Aorta (tissue), 5 donors: ENCODE measurements around the gene PIAS1. TPM values are rescaled to one million over a fixed set of nuclear protein-coding genes. Genes with fewer than 3 reads are reported as not detected.

ENCODE experiments used
- ATAC-seq: fragments of 200-7000 bp; cut with Tn5 transposase; one replicate; pipeline ENCODE4 v1.9.1; 2022; ENCODE audit warnings: moderate library complexity; ENCODE audit not compliant: low FRiP score
- DNase-seq, 2 donors: peaks; one replicate each; pipeline ENCODE4 v3.0.0-alpha.2; 2020
- H3K27ac ChIP-seq, 2 donors: one replicate each; pipeline ENCODE4 v1.5.1; 2013; ENCODE audit warnings: low read length in 2 of 2, mild to moderate bottlenecking in 2 of 2, moderate library complexity in 2 of 2, control low read depth in 1 of 2, inconsistent platforms in 1 of 2, low read depth in 1 of 2
- H3K27me3 ChIP-seq, 2 donors: one replicate each; pipeline ENCODE4 v1.6.1; 2013; ENCODE audit warnings: control low read depth in 1 of 2, low read length in 1 of 2, mild to moderate bottlenecking in 1 of 2, moderate library complexity in 1 of 2; ENCODE audit not compliant: insufficient read depth in 2 of 2, control insufficient read depth in 1 of 2
- H3K36me3 ChIP-seq, 2 donors: one replicate each; pipeline ENCODE4 v1.6.1; 2013; ENCODE audit warnings: control low read depth in 1 of 2, low read length in 1 of 2, mild to moderate bottlenecking in 1 of 2; ENCODE audit not compliant: insufficient read depth in 2 of 2, control insufficient read depth in 1 of 2
- H3K4me1 ChIP-seq, 2 donors: one replicate each; pipeline ENCODE4 v1.6.1; 2013; ENCODE audit warnings: low read length in 2 of 2, control low read depth in 1 of 2, mild to moderate bottlenecking in 1 of 2, moderate library complexity in 1 of 2; ENCODE audit not compliant: insufficient read depth in 2 of 2, control insufficient read depth in 1 of 2
- H3K4me3 ChIP-seq, 2 donors: one replicate each; pipeline ENCODE4 v1.5.1; 2013; ENCODE audit warnings: low read length in 2 of 2, control low read depth in 1 of 2, mild to moderate bottlenecking in 1 of 2
- H3K9me3 ChIP-seq: one replicate; pipeline ENCODE4 v1.6.1; 2013; ENCODE audit warnings: mild to moderate bottlenecking, low read length; ENCODE audit not compliant: control insufficient read depth
- WGBS, 2 donors: extraction: QIAGEN DNeasy Blood & Tissue Kit; methylation state at CpG; one replicate each; pipeline ENCODE4 v1.1.7; 2013; 5-methylcytosine and 5-hydroxymethylcytosine counted together
- intact Hi-C, 2 donors: fragments of 100-400 bp; cut with DNase I; formaldehyde crosslinking; loops; one replicate each; pipeline versions ENCODE4 v1.14.2 to v1.15.0; 2022
- polyA plus RNA-seq, 2 donors: library from polyadenylated mRNA; stranded (reverse); fragments of 200-250 nt; gene quantifications; one replicate each; pipeline ENCODE4 v1.2.3, GENCODE V29; 2013
- total RNA-seq, 2 donors: library from RNA; stranded (reverse); fragmentation: NEBNext Ultra II Directional; extraction: Animal tissue kit (Norgen Biotek cat#: 25700); gene quantifications; one replicate each; pipeline ENCODE4 v1.2.1, GENCODE V29; 2021
- donor health status: healthy with polysubstance abuse.
- donor health status: Bipolar disorder and iron deficiency.
- donor health status: DM: no; HTN: no; CAD: no.
- donor health status: DM: no; HTN: no; CAD: no.
- donor health status: DM: yes; HTN: yes; CAD: no.

Gene PIAS1
- total and polyA plus RNA-seq, 4 donors: 7.0 to 62.9 (median 28.5) TPM

- no peaks in the 10 kb centered on the region for H3K9me3 ChIP-seq
- ATAC-seq (no peak), DNase-seq (no peak)
- peak overlapping the region in 1 of 2 donors; percentile 18 for H3K4me3 ChIP-seq
- H3K4me1 ChIP-seq: peaks cover 2 to 8% of the 10 kb centered on the region in 2 donors
- no peak overlapping the region for H3K27ac ChIP-seq
- H3K27me3 ChIP-seq: no peaks in the 10 kb centered on the region
- intact Hi-C loops: no loop called here
- H3K36me3 ChIP-seq: no peaks in the 10 kb centered on the region
These were observed 53.0 kb downstream of the PIAS1 start for GRCh38 chr15:68107142-68107541.

DNA sequence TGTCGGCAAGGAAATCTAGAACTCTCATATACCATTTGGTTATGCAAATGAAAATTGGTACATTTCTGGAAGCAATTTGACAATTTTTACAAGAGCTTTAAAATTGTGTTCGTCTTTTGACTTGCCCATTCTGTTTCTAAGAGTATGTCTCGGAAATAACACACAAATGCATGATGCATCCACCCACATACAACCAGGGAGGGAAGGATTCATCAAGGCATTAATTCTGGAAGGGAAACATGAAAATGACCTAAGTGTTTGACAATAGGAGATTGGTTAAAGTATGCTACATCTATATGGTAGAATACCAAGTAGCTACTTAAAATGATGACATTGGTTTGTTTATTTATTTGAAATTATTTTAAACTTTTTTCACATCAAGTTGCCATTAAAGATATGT lies 58.6 kb downstream of the PIAS1 start:
- 63 to 64% methylated on average over 3 of the region's 3 CpGs for WGBS, 2 donors
- Histone ChIP-seq H3K27me3 (no peaks in the 10 kb centered on the region), H3K27ac (no peak overlapping the region), H3K9me3 (no peaks in the 10 kb centered on the region), H3K4me3 (no peak overlapping the region), H3K4me1 (peaks cover 0 to 2% of the 10 kb centered on the region in 2 donors), H3K36me3 (no peaks in the 10 kb centered on the region)
- intact Hi-C loops: no loop called here
- DNase-seq (no peak), ATAC-seq (no peak)

- Histone ChIP-seq H3K27ac (no peak overlapping the region), H3K4me1 (peaks cover 0 to 2% of the 10 kb centered on the region in 2 donors), H3K27me3 (no peaks in the 10 kb centered on the region), H3K9me3 (no peaks in the 10 kb centered on the region), H3K36me3 (no peaks in the 10 kb centered on the region), H3K4me3 (no peak overlapping the region)
- intact Hi-C loops: no loop called here
- ATAC-seq: no peak
- DNase-seq: no peak
These were observed 59.2 kb downstream of the PIAS1 start for GRCh38 chr15:68113273-68113672.

- WGBS, 2 donors: 1 to 11% methylated on average over 1 of the region's 1 CpG
- no peaks in the 10 kb centered on the region for H3K36me3 ChIP-seq
- H3K27me3 ChIP-seq: no peaks in the 10 kb centered on the region
- ATAC-seq: no peak
- peaks cover 0 to 2% of the 10 kb centered on the region in 2 donors for H3K4me1 ChIP-seq
- H3K4me3 ChIP-seq: no peak overlapping the region
- no peaks in the 10 kb centered on the region for H3K9me3 ChIP-seq
- H3K27ac ChIP-seq: no peak overlapping the region
- intact Hi-C loops: no loop called here
- no peak for DNase-seq
These were observed 59.6 kb downstream of the PIAS1 start for GRCh38 chr15:68113751-68114150.

- no peaks in the 10 kb centered on the region for H3K9me3 ChIP-seq
- WGBS, 2 donors: 0% methylated on average over 1 of the region's 1 CpG
- H3K27ac ChIP-seq: no peak overlapping the region
- intact Hi-C loops: no loop called here
- no peaks in the 10 kb centered on the region for H3K36me3 ChIP-seq
- no peaks in the 10 kb centered on the region for H3K27me3 ChIP-seq
- H3K4me1 ChIP-seq: peaks cover 0 to 2% of the 10 kb centered on the region in 2 donors
- DNase-seq (no peak), ATAC-seq (no peak)
- H3K4me3 ChIP-seq: peak overlapping the region; percentile 34 to 40
These were observed 60.2 kb downstream of the PIAS1 start for GRCh38 chr15:68114356-68114755.

GRCh38 chr15:68114840-68115239 lies 60.7 kb downstream of the PIAS1 start:
- intact Hi-C loops: no loop called here
- Histone ChIP-seq H3K27ac (peak overlapping the region in 1 of 2 donors; percentile 57), H3K4me1 (no peaks in the 10 kb centered on the region), H3K9me3 (no peaks in the 10 kb centered on the region), H3K36me3 (no peaks in the 10 kb centered on the region), H3K27me3 (no peaks in the 10 kb centered on the region), H3K4me3 (no peak overlapping the region)
- WGBS, 2 donors: 13 to 15% methylated on average over 2 of the region's 2 CpGs
- DNase-seq: no peak
- no peak for ATAC-seq

- intact Hi-C loops: no loop called here
- Histone ChIP-seq H3K36me3 (no peaks in the 10 kb centered on the region), H3K9me3 (no peaks in the 10 kb centered on the region), H3K4me3 (no peak overlapping the region), H3K4me1 (peaks cover 0 to 2% of the 10 kb centered on the region in 2 donors), H3K27ac (no peak overlapping the region), H3K27me3 (no peaks in the 10 kb centered on the region)
- no peak for ATAC-seq
- WGBS, 2 donors: 86 to 96% methylated on average over 2 of the region's 2 CpGs
- DNase-seq: no peak
These were observed 70.6 kb downstream of the PIAS1 start for GRCh38 chr15:68124700-68125099.

GRCh38 chr15:68126396-68126795 lies 72.3 kb downstream of the PIAS1 start:
- ATAC-seq (no peak), DNase-seq (no peak)
- intact Hi-C loops: no loop called here
- H3K4me3 ChIP-seq: no peak overlapping the region
- H3K9me3 ChIP-seq: no peaks in the 10 kb centered on the region
- WGBS, 2 donors: 70 to 71% methylated on average over 8 of the region's 8 CpGs
- H3K36me3 ChIP-seq: no peaks in the 10 kb centered on the region
- no peaks in the 10 kb centered on the region for H3K27me3 ChIP-seq
- H3K4me1 ChIP-seq: peaks cover 0 to 2% of the 10 kb centered on the region in 2 donors
- H3K27ac ChIP-seq: no peak overlapping the region

DNA sequence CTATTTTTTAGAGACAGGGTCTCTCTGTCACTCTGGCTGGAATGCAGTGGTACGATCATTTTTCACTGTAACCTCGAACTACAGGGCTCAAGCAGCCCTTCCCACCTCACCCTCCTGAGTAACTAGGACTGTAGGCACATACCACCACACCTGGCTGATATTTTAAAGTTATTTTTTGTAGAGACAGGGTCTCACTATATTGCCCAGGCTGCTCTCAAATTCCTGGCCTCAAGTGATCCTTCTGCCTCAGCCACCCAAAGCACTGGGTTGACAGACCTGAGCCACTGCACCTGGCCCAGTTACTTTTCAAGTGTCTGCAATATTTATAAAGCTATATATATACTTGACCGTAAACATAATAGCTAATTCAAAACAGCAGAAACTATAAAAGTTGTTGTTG lies 75.0 kb downstream of the PIAS1 start:
- WGBS, 2 donors: 65 to 74% methylated on average over 3 of the region's 3 CpGs
- no peaks in the 10 kb centered on the region for H3K27me3 ChIP-seq
- H3K36me3 ChIP-seq: no peaks in the 10 kb centered on the region
- no peak overlapping the region for H3K27ac ChIP-seq
- no peaks in the 10 kb centered on the region for H3K9me3 ChIP-seq
- intact Hi-C loops: no loop called here
- no peak overlapping the region for H3K4me3 ChIP-seq
- no peak for ATAC-seq
- peaks cover 0 to 2% of the 10 kb centered on the region in 2 donors for H3K4me1 ChIP-seq
- no peak for DNase-seq
